OCI-M2 (cell line): Measurements from ENCODE around the gene GPR27.

Source experiments
- DNase-seq: peaks from one replicate; lab custom pipeline; 2025; ENCODE audit not compliant: unreplicated experiment; lab: John Stamatoyannopoulos, UW

GPR27 gene

DNA sequence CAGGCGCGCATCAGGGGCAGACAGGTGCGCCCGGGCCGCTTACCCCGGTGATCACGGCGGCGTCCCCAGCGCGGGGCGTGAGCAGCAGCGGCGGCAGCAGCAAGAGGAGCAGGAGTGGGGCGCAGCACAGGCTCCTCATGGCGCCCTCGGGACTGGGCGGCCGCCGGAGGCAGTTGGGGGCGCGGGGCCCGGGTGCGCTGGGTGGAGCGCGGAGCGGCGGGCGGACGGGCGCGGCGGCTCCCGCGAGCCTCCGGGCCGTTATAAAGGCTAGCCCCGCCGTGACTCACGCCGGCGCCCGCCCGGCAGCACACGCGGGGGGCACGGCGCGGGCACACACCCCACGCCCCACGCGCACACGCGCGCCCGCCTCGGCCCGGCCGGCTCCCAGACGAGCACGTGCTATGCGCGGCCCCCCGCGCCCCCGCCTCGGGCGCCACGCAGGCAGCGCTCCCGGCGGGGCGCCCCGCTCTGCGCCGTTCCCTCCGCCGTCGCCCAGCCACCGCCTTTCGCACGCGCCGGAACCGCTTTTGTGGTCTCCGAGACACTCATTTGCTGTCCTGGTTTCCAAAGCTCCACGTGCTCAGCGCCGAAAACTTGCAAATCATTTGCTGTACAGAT, 31.4 kb downstream of the GPR27 start, which contains the start of gene PROK2:
Gene PROK2, minus strand, starts transcription at position 235 of the 618 bp plus-strand sequence. Its CDS starts 96 bp downstream, at position 139.
- DNase-seq, result no peak

DNA sequence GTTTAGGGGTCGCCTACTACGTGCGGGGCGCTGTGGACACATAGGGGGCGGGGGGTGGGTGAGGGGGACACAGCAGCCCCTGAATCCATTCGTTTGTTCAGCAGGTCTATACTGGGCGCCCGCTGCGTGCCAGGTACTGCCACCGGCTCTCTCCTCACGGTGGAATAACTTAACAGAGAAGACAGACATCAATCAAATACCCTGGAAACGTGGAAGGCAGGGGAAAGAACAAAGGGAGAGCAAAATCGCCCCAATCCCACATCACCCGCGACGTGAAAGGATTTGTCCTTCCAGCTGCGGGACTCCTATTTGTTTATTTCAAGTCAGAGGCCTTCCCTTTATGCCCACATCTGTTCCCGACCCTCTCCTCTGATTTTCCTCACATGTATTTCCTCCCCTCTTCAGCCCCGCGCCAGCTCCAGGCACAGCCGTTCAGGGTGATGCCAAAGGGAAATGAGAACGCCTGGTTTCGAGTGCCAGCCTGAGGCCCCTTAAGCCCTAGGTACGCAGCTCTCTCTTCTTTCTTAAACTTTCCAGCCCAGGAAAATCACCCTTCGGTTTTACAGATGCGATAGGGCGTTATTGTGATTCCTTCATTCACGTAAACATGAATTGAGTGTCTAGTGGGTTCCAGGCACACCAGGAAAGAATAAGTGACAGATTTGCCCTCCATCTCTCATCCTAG, 32.0 kb downstream of the GPR27 start:
- no peak for DNase-seq

DNA sequence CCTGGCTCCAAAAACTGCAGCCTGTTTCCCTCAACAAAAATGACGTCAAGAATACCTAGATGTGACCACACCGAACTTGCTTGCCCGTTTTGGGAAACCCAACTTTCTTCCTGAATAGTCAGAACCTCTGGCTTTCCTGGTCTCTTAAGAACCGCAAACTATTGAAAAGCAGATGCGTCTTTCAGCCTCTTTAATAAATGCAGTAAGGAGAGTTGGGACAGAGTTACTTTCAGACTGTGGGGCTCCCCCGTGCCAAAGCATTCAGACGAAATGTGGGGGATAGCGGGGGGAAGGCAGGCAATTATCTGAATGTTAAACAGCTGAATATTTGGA, 32.5 kb downstream of the GPR27 start:
- no peak for DNase-seq

DNA sequence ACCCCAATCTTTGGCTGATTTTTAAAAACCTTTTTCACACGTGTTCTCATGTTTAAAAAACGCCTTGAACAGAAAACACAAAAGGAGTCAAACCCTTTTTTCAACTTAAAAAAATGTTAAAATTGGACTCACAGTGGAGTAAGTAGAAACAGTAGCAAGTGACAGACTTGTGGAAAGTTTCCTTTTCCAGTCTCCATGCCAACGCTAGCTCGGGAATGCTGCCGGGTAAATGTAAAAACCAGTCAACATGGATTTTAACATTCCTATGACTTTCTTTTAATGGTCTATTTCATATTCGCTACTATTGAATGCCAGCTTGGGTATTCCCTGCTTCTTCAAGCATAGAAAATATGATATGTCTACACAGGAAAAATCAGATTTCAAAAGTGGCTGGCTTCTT, 32.9 kb downstream of the GPR27 start:
- no peak for DNase-seq

DNA sequence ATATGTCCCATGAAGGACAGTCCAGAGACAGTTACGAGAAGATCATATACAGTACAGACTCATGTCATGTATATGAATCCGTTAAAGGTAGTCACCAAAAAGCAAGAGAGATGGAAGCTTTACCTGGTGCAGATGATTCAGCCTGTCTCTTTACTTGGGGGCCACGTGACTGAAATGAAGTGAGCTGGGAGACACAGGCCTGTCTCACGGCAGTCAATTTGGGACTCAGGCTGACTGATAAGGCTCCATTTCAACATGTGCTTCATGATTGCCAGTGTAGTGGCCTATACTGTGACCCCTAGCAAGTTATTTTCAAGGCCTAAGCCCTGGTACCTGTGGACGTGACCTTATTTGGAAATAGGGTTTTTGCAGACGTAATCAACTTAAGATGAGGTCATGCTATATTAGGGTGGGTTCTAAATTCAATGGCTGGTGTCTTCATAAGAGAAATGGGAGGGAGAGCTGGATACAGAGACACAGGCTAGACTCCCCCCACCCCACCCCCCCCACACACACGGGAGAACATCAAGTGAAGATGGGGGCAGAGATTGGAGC, 34.3 kb downstream of the GPR27 start:
- no peak for DNase-seq

DNA sequence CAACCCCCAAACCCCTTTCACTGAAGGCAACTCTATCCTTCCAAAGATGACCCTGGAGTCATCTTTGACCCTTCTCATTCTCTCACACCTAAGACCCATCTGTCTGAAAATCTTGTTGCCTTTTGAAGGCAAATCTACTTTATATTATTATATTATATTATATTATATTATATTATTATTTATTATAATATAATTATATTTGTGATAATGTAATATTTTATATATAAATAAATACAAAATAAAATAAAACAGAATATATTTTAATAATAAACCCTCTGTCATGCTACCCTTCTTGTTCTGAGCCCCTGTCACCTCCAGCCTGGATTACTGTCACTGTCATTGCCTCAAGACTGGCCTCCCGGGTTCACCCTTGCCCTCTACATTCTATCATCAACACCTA, 36.3 kb downstream of the GPR27 start:
- DNase-seq, result no peak

DNA sequence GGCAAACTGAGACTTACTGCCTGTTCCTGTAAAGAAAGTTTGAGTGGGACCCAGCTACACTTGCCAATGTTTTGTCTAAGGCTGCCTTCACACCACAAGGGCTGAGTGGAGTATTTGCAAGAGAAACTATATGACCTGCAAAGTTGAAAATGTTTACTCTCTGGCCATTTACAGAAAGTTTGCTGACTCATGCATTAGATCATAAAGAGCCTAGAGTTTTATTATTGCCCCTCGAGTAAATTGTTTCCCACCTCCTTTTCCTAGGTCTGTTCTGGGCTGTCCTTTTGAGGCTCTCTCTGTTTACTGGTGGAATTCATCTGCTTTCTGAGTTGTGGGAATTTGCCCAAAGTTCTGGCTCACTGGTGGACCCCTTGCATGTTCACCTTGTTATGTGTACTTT, 38.0 kb downstream of the GPR27 start:
- DNase-seq, result no peak

DNA sequence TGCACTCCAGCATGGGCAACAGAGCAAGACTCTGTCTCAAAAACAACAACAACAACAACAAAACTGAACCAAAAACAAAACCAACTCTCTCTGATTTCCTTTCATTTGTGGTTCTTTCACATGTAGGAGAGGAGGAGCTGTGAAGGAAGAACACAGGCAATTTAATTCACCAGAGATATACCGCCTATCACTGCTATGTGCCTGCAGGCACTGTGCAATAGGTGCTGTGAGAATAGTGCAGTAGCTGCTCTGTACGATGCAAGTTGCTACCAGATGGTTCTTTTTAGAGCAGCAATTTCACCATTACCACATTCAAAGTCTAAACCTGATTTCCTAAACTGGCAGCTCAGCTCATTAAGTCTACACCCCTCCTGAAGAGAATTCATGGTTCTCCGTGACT, 42.6 kb downstream of the GPR27 start:
- no peak for DNase-seq

DNA sequence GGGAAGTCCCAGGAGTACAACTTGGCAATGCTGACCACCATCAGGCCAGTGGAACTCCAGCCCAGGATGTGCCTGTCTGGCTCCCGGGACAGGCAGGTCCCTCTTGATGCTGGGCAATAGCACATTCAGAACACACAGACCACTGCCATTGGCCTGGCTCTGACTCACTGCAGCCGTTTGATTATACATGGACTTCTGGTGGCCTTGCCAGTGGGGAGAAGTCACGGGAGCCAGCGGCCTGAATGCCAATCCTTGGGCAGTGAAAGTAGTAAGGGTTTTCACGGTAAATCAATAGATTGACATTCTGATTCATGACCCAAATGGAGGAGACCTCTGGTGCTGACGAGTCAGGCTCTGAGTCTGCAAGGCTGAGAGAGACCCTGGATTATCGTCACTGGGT, 43.8 kb downstream of the GPR27 start:
- no peak for DNase-seq

DNA sequence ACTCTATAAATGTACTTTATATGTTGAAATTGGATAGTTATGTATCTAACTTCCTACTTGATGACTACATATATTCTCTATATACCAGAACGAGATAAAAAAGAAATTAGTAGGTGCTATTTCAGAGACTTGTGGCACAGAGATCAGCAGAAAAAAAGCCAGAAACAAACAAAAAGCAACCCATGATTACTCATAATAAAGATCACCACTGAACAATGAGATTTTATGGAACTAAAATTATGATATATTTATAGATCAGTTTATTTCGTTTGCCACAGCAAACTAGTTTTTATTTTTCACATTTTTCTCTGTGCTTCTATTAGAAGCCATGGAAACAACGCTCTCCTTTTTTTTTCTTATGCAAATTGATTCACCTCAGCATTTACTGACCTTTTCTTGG, 46.4 kb downstream of the GPR27 start:
- no peak for DNase-seq

DNA sequence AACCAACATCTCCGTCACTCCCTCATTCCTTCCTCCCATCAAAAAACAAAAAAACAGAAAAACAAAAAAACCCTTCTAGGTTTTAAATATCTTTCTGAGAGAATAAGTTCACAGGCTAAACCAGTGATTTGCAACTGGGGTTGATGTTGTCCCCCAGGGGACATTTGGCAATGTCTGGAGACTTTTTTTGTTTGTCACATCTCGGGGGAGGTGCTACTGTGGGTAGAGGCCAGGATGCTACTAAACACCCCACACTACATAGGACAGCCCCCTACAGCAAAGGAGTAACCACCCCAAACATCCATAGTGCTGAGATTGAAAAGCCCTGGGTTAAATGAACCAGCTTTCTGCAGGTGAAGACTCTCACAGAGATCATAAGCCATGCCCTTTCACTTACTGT, 48.3 kb downstream of the GPR27 start:
- no peak for DNase-seq

DNA sequence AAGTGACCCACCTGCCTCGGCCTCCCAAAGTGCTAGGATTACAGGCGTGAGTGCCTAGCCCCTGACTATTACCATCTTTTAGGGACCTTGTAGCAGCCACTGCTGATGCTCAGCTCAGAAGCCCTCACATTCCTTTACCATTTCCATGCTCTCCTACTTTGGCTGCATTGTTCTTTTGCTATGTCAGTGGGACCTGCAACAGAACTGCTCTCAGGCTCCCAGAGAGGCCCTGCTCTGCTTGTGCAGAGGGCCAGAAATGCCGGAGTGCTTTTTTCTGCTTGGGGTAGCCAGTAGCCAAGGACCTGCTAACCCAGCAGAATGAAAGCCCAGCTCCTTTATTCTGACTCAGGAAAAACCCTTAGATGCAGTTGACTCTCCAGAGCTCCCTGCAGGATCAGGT, 49.6 kb downstream of the GPR27 start:
- DNase-seq, result no peak

DNA sequence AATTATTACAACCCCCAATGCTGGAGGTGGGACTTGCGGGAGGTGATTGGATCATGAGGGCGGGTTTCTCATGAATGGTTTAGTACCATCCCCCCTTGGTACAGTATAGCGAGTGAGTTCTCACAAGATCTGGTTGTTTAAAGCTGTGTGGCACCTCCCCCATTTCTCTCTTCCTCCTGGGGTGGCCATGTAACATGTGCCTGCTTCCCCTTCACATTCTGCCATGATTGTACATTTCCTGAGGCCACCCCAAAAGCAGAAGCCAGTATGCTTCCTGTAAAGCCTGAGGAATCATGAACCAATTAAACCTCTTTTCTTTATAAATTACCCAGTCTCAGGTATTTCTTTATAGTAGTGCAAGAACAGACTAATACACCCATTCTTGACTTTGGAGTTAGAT, 51.5 kb downstream of the GPR27 start:
- DNase-seq, result no peak

DNA sequence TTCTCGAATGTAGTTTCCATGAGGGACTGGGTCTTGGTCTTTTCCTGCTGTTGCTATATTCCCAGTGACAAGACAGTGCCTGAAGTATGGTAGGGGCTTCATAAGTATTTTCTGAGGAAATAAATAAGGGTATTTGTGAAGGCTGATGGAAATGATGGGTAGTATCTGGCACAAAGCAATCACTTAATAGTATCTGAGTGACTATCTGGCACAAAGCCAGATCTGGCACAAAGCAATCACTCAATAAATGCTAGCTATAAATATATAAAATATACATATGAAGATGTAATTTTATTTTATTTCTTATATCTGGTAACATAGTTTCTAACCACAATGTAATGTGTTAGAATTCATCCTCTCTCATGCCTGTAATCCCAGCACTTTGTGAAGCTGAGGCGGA, 52.0 kb downstream of the GPR27 start:
- no peak for DNase-seq
